Right lobe of liver (tissue), 6 donors: Measurements from ENCODE around the gene ERCC8. TPM values are rescaled to one million over a fixed set of nuclear protein-coding genes. Genes with fewer than 3 reads are reported as not detected.

Experiments used
- ATAC-seq, 4 donors: fragments of 200-7000 bp; cut with Tn5 transposase; one replicate each; pipeline ENCODE4 v1.9.1; 2020; ENCODE audit warnings: mild to moderate bottlenecking in 4 of 4, moderate library complexity in 4 of 4
- DNase-seq, 3 donors: peaks; one replicate each; pipeline ENCODE4 v3.0.0-alpha.2; 2020
- H3K27ac ChIP-seq, 3 donors: fragments of 200-600 bp; one replicate each; pipeline ENCODE4 v1.8.0; 2022
- H3K27me3 ChIP-seq, 2 donors: fragments of 200-600 bp; one replicate each; pipeline ENCODE4 v1.8.0; 2022
- H3K36me3 ChIP-seq, 4 donors: fragments of 200-600 bp; sonication (generic) in 1 of 4; one replicate each; pipeline versions ENCODE4 v1.5.1 to v1.8.0; 2017 to 2022; ENCODE audit warnings: control low read depth in 1 of 4
- H3K4me1 ChIP-seq, 4 donors: fragments of 200-600 bp; sonication (generic) in 1 of 4; one replicate each; pipeline versions ENCODE4 v1.5.1 to v1.8.0; 2017 to 2022; ENCODE audit warnings: control low read depth in 1 of 4
- H3K4me3 ChIP-seq, 3 donors: fragments of 200-600 bp; one replicate each; pipeline ENCODE4 v1.8.0; 2022
- H3K9me3 ChIP-seq, 4 donors: fragments of 200-600 bp; sonication (generic) in 1 of 4; one replicate each; pipeline versions ENCODE4 v1.5.1 to v1.8.0; 2017 to 2022; ENCODE audit warnings: control low read depth in 1 of 4
- CTCF ChIP-seq, 4 donors: fragments of 200-600 bp in 3 of 4; fragments of 450-650 bp in 1 of 4; IDR thresholded peaks; one replicate each; pipeline versions ENCODE4 v1.5.1 to v1.8.0; 2016 to 2022; ENCODE audit warnings: antibody characterized with exemption in 4 of 4, mild to moderate bottlenecking in 2 of 4
- POLR2A ChIP-seq: fragments of 450-650 bp; IDR thresholded peaks from one replicate; pipeline ENCODE4 v1.6.1; 2017; ENCODE audit warnings: antibody characterized with exemption, mild to moderate bottlenecking
- WGBS: methylation state at CpG from one replicate; pipeline ENCODE4 v1.1.6; 2018; ENCODE audit warnings: low coverage, low lambda C conversion rate; ENCODE audit not compliant: insufficient coverage; ENCODE audit errors: missing lambda C conversion rate; 5-methylcytosine and 5-hydroxymethylcytosine counted together
- intact Hi-C, 2 donors: fragments of 100-400 bp; cut with DNase I; formaldehyde crosslinking; loops; one replicate each; pipeline versions ENCODE4 v1.11.2 to v1.14.1; 2022
- total RNA-seq, 6 experiments: library from RNA; depleted of rRNA in 2 of 6; stranded (reverse); fragments of >200 nt in 2 of 6; fragmentation: NEBNext Ultra II Directional in 3 of 6; extraction: Animal tissue kit (Norgen Biotek cat#: 25700) in 3 of 6; gene quantifications; one replicate each; pipeline versions ENCODE4 v1.1.0 to v1.2.4, GENCODE V29; 2016 to 2023
- donor health status: DM: no; HTN: yes; CAD: no.
- donor health status: DM: no; HTN: no; CAD: no.
- donor health status: DM: no; HTN: no; CAD: no.
- donor health status: DM: no; HTN: yes; CAD: no.
- donor health status: DM: no; HTN: yes; CAD: no.

ERCC8 gene
- total RNA-seq, 6 experiments from 2014 or later, result 4.0 to 10.7 (median 4.5) TPM

DNA sequence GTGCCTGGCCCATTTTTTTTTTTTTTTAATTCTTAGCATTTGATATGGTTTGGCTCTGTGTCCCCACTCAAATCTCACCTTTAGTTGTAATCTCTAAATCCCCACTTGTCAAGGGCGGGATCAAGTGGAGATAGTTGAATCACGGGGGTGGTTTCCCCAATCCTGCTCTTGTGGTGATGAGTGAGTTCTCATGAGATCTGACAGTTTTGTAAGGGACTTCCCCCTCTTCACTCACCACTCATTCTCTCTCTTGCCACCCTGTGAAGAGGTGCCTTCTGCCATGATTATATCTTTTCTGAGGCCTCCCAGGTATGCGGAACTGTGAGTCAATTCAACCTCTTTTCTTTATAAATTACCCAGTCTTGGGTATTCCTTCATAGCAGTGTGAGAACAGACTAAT lies 27.4 kb upstream of the ERCC8 start:
- Histone ChIP-seq H3K4me1 (no peaks in the 10 kb centered on the region), H3K4me3 (no peak overlapping the region), H3K27me3 (no peaks in the 10 kb centered on the region), H3K27ac (no peak overlapping the region), H3K9me3 (no peaks in the 10 kb centered on the region), H3K36me3 (no peaks in the 10 kb centered on the region)
- ATAC-seq (no peak), DNase-seq (no peak)
- intact Hi-C loops, result no loop called here
- TF ChIP-seq CTCF (IDR thresholded peaks at IDR 0.05), result no peak
- no peak for TF ChIP-seq POLR2A
- WGBS, result 75% methylated on average over 1 of the region's 3 CpGs

DNA sequence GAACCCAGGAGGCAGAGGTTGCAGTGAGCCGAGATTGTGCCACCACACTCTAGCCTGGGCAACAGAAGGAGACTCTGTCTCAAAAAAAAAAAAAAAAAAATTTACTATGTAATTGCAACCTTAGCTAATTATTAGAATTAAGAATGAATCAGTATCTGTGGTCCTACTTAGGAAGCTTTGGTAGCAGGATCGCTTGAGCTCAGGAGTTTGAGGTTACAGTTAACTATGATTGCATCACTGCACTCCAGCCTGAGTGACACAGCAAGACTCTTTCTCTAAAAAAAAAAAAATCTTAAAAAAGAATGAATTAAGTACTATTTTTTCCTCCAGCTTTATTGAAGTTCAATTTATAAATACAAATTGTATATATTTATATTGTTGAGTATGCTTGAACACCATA lies 16.8 kb upstream of the ERCC8 start:
- no peak overlapping the region for H3K27ac ChIP-seq
- no peak for DNase-seq
- ATAC-seq, result no peak
- no peaks in the 10 kb centered on the region for H3K27me3 ChIP-seq
- no peak for TF ChIP-seq CTCF (IDR thresholded peaks at IDR 0.05)
- no peak for TF ChIP-seq POLR2A
- H3K36me3 ChIP-seq, result no peaks in the 10 kb centered on the region
- H3K4me3 ChIP-seq, result no peak overlapping the region
- peaks cover 0 to 4% (median 0%) of the 10 kb centered on the region in 4 donors for H3K9me3 ChIP-seq
- 81% methylated on average over 2 of the region's 2 CpGs for WGBS
- intact Hi-C loops, result no loop called here
- no peaks in the 10 kb centered on the region for H3K4me1 ChIP-seq

GRCh38 chr5:60960591-60960990 lies 15.7 kb upstream of the ERCC8 start:
- intact Hi-C loops, result no loop called here
- no peak for DNase-seq
- Histone ChIP-seq H3K4me3 (no peak overlapping the region), H3K36me3 (no peaks in the 10 kb centered on the region), H3K27ac (no peak overlapping the region), H3K4me1 (no peaks in the 10 kb centered on the region), H3K9me3 (no peaks in the 10 kb centered on the region), H3K27me3 (no peaks in the 10 kb centered on the region)
- TF ChIP-seq POLR2A (no peak), CTCF (IDR thresholded peaks at IDR 0.05) (peak; percentile 33 to 48 (median 43))
- WGBS, result 22% methylated on average over 2 of the region's 2 CpGs
- no peak for ATAC-seq

DNA sequence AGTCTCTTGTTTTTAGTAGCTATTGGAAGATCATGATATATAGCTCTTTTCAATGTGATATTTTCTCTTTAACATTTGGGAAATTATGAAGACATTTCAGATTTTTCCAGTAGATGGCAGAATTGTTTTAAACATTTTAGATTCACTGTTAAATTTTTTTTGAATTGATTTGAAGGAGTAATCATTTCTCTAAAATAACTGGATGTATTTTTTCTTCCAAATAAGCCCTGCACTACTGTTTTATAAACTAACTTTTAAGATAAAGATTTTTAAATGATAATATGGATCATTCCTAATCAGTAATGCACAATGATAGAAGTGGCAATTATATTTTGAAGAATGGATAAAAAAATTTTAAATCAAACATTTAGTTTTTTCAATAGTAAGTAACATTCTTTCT lies 14.3 kb upstream of the ERCC8 start:
- Histone ChIP-seq H3K36me3 (no peaks in the 10 kb centered on the region), H3K4me3 (no peak overlapping the region), H3K27ac (no peak overlapping the region), H3K4me1 (no peaks in the 10 kb centered on the region), H3K9me3 (no peaks in the 10 kb centered on the region), H3K27me3 (no peaks in the 10 kb centered on the region)
- intact Hi-C loops, result no loop called here
- peak; percentile 17 to 39 (median 31) for TF ChIP-seq CTCF (IDR thresholded peaks at IDR 0.05)
- TF ChIP-seq POLR2A, result no peak
- DNase-seq (no peak), ATAC-seq (no peak)

DNA sequence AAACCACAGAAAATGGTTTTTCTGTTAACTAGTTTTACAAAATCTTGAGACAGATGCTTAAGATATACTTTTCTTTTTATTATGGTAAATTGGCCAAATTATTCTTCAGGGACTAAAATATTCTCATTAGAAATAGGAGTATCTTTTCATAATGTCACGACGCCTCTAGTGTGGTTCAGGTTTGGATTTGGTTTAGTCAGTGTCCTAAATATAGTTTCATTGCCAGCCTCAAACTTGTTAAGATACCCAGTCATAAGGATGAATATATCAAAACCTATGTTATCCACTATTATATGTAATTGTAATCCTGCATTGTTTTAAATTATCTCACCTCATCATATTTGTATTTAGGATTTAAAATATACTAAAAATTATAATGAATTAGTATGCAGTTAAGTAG lies 13.8 kb upstream of the ERCC8 start:
- Histone ChIP-seq H3K27me3 (no peaks in the 10 kb centered on the region), H3K9me3 (no peaks in the 10 kb centered on the region), H3K36me3 (no peaks in the 10 kb centered on the region), H3K4me3 (no peak overlapping the region), H3K4me1 (no peaks in the 10 kb centered on the region), H3K27ac (no peak overlapping the region)
- TF ChIP-seq CTCF (IDR thresholded peaks at IDR 0.05), result no peak
- TF ChIP-seq POLR2A, result no peak
- DNase-seq (no peak), ATAC-seq (no peak)
- intact Hi-C loops, result no loop called here
- WGBS, result 93% methylated on average over 2 of the region's 2 CpGs
